H9 (cell line): Measurements from ENCODE around the gene IQCK. TPM values are rescaled to one million over a fixed set of nuclear protein-coding genes. Genes with fewer than 3 reads are reported as not detected.

Experiments
- DNase-seq: peaks from one replicate; pipeline ENCODE4 v3.0.0-alpha.2; 2017
- H2AFZ ChIP-seq: one replicate; pipeline ENCODE4 v1.6.1; 2013; ENCODE audit warnings: mild to moderate bottlenecking, low read length, control low read depth, moderate library complexity
- H2AK5ac ChIP-seq: 2 replicates; pipeline ENCODE4 v1.6.1; 2013; ENCODE audit warnings: low read length, control low read depth, mixed read lengths; ENCODE audit not compliant: insufficient read length
- H2BK120ac ChIP-seq: one replicate; pipeline ENCODE4 v1.6.1; 2013; ENCODE audit warnings: low read depth, mild to moderate bottlenecking, low read length, control low read depth, inconsistent platforms; ENCODE audit not compliant: poor library complexity, severe bottlenecking
- H2BK12ac ChIP-seq: 2 replicates; pipeline ENCODE4 v1.6.1; 2013; ENCODE audit warnings: low read length, control low read depth, mixed read lengths, low read depth; ENCODE audit not compliant: insufficient read length
- H2BK15ac ChIP-seq: 2 replicates; pipeline ENCODE4 v1.6.1; 2013; ENCODE audit warnings: low read depth, low read length, control low read depth
- H2BK20ac ChIP-seq: one replicate; pipeline ENCODE4 v1.6.1; 2013; ENCODE audit warnings: low read depth, mild to moderate bottlenecking, low read length, control low read depth, inconsistent platforms; ENCODE audit not compliant: poor library complexity, severe bottlenecking
- H2BK5ac ChIP-seq: 2 replicates; pipeline ENCODE4 v1.6.1; 2013; ENCODE audit warnings: low read length, control low read depth, mixed read lengths; ENCODE audit not compliant: insufficient read length
- H3K14ac ChIP-seq: 2 replicates; pipeline ENCODE4 v1.6.1; 2013; ENCODE audit warnings: low read length, control low read depth; ENCODE audit not compliant: insufficient read depth
- H3K18ac ChIP-seq: 2 replicates; pipeline ENCODE4 v1.6.1; 2013; ENCODE audit warnings: low read depth, mild to moderate bottlenecking, mixed read lengths, low read length, control low read depth; ENCODE audit not compliant: insufficient read length
- H3K23ac ChIP-seq: 2 replicates; pipeline ENCODE4 v1.6.1; 2013; ENCODE audit warnings: low read length, control low read depth, mixed read lengths, low read depth; ENCODE audit not compliant: insufficient read length
- H3K23me2 ChIP-seq: 2 replicates; pipeline ENCODE4 v1.6.1; 2013; ENCODE audit warnings: low read depth, mild to moderate bottlenecking, mixed read lengths, low read length, control low read depth; ENCODE audit not compliant: insufficient read length, poor library complexity, severe bottlenecking
- H3K27ac ChIP-seq: 2 replicates; pipeline ENCODE4 v1.5.1; 2013; ENCODE audit warnings: low read length, control low read depth, mixed read lengths, low read depth; ENCODE audit not compliant: insufficient read length
- H3K27me3 ChIP-seq: 2 replicates; pipeline ENCODE4 v1.6.1; 2013; ENCODE audit warnings: low read length, control low read depth, inconsistent platforms; ENCODE audit not compliant: insufficient read depth
- H3K4ac ChIP-seq: 2 replicates; pipeline ENCODE4 v1.6.1; 2013; ENCODE audit warnings: low read depth, mild to moderate bottlenecking, control low read depth, inconsistent platforms, low read length, moderate library complexity
- H3K4me1 ChIP-seq: 2 replicates; pipeline ENCODE4 v1.6.1; 2013; ENCODE audit warnings: low read length, control low read depth, inconsistent platforms; ENCODE audit not compliant: insufficient read depth
- H3K4me2 ChIP-seq: 2 replicates; pipeline ENCODE4 v1.6.1; 2013; ENCODE audit warnings: low read length, control low read depth, mixed read lengths; ENCODE audit not compliant: insufficient read length, insufficient read depth
- H3K56ac ChIP-seq: 2 replicates; pipeline ENCODE4 v1.6.1; 2013; ENCODE audit warnings: low read depth, mild to moderate bottlenecking, mixed read lengths, low read length, control low read depth; ENCODE audit not compliant: insufficient read length
- H3K79me1 ChIP-seq: 2 replicates; pipeline ENCODE4 v1.6.1; 2013; ENCODE audit warnings: low read depth, mild to moderate bottlenecking, moderate library complexity, low read length, control low read depth, inconsistent platforms; ENCODE audit not compliant: insufficient read depth, poor library complexity, severe bottlenecking
- H3K79me2 ChIP-seq: 2 replicates; pipeline ENCODE4 v1.6.1; 2013; ENCODE audit warnings: low read length, control low read depth, inconsistent platforms; ENCODE audit not compliant: insufficient read depth
- H3K9ac ChIP-seq: 2 replicates; pipeline ENCODE4 v1.6.1; 2013; ENCODE audit warnings: low read length, control low read depth, mixed read lengths; ENCODE audit not compliant: insufficient read length; ENCODE audit errors: extremely low read depth
- H3K9me3 ChIP-seq: one replicate; pipeline ENCODE4 v1.6.1; 2013; ENCODE audit warnings: low read depth, low read length, inconsistent platforms; ENCODE audit not compliant: control insufficient read depth
- H3T11ph ChIP-seq: one replicate; pipeline ENCODE4 v1.6.1; 2013; ENCODE audit warnings: mild to moderate bottlenecking, low read length, control low read depth, inconsistent platforms
- H4K20me1 ChIP-seq: one replicate; pipeline ENCODE4 v1.6.1; 2013; ENCODE audit not compliant: control insufficient read depth, insufficient read length, insufficient read depth
- H4K5ac ChIP-seq: 2 replicates; pipeline ENCODE4 v1.6.1; 2013; ENCODE audit warnings: low read depth, mild to moderate bottlenecking, mixed read lengths, low read length, control low read depth; ENCODE audit not compliant: insufficient read length
- H4K8ac ChIP-seq: replicated peaks from 2 replicates; pipeline ENCODE4 v1.6.1; 2013; ENCODE audit warnings: low read length, control low read depth, mixed read lengths, low read depth; ENCODE audit not compliant: insufficient read length
- H4K91ac ChIP-seq: 2 replicates; pipeline ENCODE4 v1.6.1; 2013; ENCODE audit warnings: low read depth, mild to moderate bottlenecking, moderate library complexity, mixed read lengths, low read length, control low read depth; ENCODE audit not compliant: insufficient read length
- H3K27ac Mint-ChIP-seq, 3 experiments: 2 replicates in 2 of 3; 3 replicates in 1 of 3; pipeline ENCODE4 v1.8.0; 2020 to 2021; ENCODE audit warnings: mixed read lengths in 3 of 3, mild to moderate bottlenecking in 1 of 3, moderate library complexity in 1 of 3
- H3K27me3 Mint-ChIP-seq: 2 replicates; pipeline ENCODE4 v1.8.0; 2021; ENCODE audit warnings: low read depth, mild to moderate bottlenecking, moderate library complexity, mixed read lengths
- H3K36me3 Mint-ChIP-seq, 3 experiments: 2 replicates in 2 of 3; 3 replicates in 1 of 3; pipeline ENCODE4 v1.8.0; 2020 to 2021; ENCODE audit warnings: low read depth in 3 of 3, mixed read lengths in 3 of 3; ENCODE audit not compliant: insufficient read depth in 1 of 3
- H3K4me1 Mint-ChIP-seq, 2 experiments: 2 replicates each; pipeline ENCODE4 v1.8.0; 2020; ENCODE audit warnings: mixed read lengths in 2 of 2
- H3K4me3 Mint-ChIP-seq, 2 experiments: 2 replicates in 1 of 2; 3 replicates in 1 of 2; pipeline ENCODE4 v1.8.0; 2020 to 2021; ENCODE audit warnings: mild to moderate bottlenecking in 2 of 2, mixed read lengths in 2 of 2, moderate library complexity in 1 of 2
- H3K9me3 Mint-ChIP-seq, 2 experiments: 2 replicates in 1 of 2; 3 replicates in 1 of 2; pipeline ENCODE4 v1.8.0; 2020; ENCODE audit warnings: mild to moderate bottlenecking in 2 of 2, mixed read lengths in 2 of 2, moderate library complexity in 1 of 2
- WGBS: extraction: QIAGEN DNeasy Blood & Tissue Kit; methylation state at CpG from one replicate; pipeline ENCODE4 v1.1.7; 2013; ENCODE audit warnings: missing lambda C conversion rate, low lambda C conversion rate, mixed read lengths; ENCODE audit not compliant: insufficient read length; ENCODE audit errors: extremely low coverage; 5-methylcytosine and 5-hydroxymethylcytosine counted together
- total RNA-seq: library from RNA; stranded (reverse); gene quantifications from 2 replicates; pipeline ENCODE4 v1.2.1, GENCODE V29; 2021
- TF ChIP-seq, protein P1 (sequence below): fragments of 200-600 bp; sonication (generic); conservative IDR thresholded peaks from 3 replicates; pipeline ENCODE4 v1.8.0; 2021; ENCODE audit warnings: antibody characterized with exemption, mild to moderate bottlenecking

The IQCK gene
- total RNA-seq, 1 experiment from 2014 or later = 9.0 TPM

DNA sequence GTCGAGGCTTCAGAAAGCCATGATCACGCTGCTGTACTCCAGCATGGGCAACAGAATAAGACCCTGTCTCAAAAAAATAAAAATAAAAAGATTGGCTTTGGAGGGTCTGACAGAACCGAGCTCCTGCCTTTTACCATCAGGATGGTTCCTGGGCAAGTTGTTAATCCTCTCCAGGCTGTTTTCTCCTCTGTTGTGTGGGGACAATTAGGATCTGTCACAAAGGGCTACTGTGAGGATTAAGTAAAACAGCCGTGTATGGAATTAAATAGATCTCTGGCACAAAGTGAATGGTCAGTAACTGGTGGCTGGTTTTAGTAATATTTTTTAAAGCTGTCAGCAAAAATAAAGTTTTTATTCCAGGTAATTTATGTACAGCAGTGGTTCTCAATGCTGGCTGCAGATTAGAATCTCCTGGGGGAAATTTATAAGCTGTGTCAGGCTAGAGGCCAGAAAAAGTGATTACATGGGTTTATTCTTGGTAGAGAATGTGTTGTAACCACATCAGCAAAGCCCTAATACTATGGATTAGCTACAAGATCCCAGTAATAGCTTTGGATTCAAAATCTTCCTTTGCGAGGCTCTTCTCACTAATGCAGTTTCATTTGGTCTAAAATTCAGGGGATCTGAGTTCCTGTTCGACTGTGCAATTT lies 119.4 kb downstream of the IQCK start:
- Histone ChIP-seq H2AFZ (no peak overlapping the region), H4K8ac (no peak overlapping the region), H3K23ac (no peak overlapping the region), H4K20me1 (no peaks in the 10 kb centered on the region), H3K27me3 (no peaks in the 10 kb centered on the region), H4K5ac (no peak overlapping the region), H2BK12ac (no peak overlapping the region), H3K4me1 (peaks cover 6% of the 10 kb centered on the region; the same call in 1 of the 2 replicates), H3K79me2 (no peaks in the 10 kb centered on the region), H2BK15ac (no peak overlapping the region), H3K18ac (no peak overlapping the region), H2BK20ac (no peak overlapping the region), H3K23me2 (no peaks in the 10 kb centered on the region), H2BK5ac (no peak overlapping the region), H3T11ph (no peak overlapping the region), H3K4me2 (no peak overlapping the region), H3K14ac (no peak overlapping the region), H3K4ac (no peak overlapping the region), H3K56ac (no peak overlapping the region), H4K91ac (no peak overlapping the region), H3K79me1 (no peaks in the 10 kb centered on the region), H2BK120ac (no peak overlapping the region), H3K27ac (no peak overlapping the region), H3K9me3 (no peaks in the 10 kb centered on the region), H2AK5ac (no peak overlapping the region), H3K9ac (no peak overlapping the region)
- no peaks in the 10 kb centered on the region for H3K36me3 Mint-ChIP-seq
- no peaks in the 10 kb centered on the region for H3K9me3 Mint-ChIP-seq
- no peak overlapping the region for H3K4me3 Mint-ChIP-seq
- WGBS = no CpG with 5 or more reads among the region's 6 CpGs
- TF ChIP-seq, protein P1, sequence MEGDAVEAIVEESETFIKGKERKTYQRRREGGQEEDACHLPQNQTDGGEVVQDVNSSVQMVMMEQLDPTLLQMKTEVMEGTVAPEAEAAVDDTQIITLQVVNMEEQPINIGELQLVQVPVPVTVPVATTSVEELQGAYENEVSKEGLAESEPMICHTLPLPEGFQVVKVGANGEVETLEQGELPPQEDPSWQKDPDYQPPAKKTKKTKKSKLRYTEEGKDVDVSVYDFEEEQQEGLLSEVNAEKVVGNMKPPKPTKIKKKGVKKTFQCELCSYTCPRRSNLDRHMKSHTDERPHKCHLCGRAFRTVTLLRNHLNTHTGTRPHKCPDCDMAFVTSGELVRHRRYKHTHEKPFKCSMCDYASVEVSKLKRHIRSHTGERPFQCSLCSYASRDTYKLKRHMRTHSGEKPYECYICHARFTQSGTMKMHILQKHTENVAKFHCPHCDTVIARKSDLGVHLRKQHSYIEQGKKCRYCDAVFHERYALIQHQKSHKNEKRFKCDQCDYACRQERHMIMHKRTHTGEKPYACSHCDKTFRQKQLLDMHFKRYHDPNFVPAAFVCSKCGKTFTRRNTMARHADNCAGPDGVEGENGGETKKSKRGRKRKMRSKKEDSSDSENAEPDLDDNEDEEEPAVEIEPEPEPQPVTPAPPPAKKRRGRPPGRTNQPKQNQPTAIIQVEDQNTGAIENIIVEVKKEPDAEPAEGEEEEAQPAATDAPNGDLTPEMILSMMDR = no peak
- DNase-seq = no peak
- H3K4me1 Mint-ChIP-seq = peaks cover 12 to 17% of the 10 kb centered on the region in 2 experiments
- H3K27ac Mint-ChIP-seq = peak overlapping the region; percentile 21 to 93 (median 88); a peak in 6 of 7 replicates
- H3K27me3 Mint-ChIP-seq = no peaks in the 10 kb centered on the region
